Testis (tissue), 3 donors: ENCODE data around the gene INPP5F. TPM values are rescaled to one million over a fixed set of nuclear protein-coding genes. Genes with fewer than 3 reads are reported as not detected.

Source experiments
- DNase-seq: peaks from one replicate; pipeline ENCODE4 v3.0.0-alpha.2; 2019
- H3K27ac ChIP-seq, 2 donors: fragments of 200-600 bp; sonication (generic); one replicate each; pipeline ENCODE4 v1.5.1; 2019
- H3K27me3 ChIP-seq: fragments of 200-600 bp; sonication (generic); one replicate; pipeline ENCODE4 v1.5.1; 2019
- H3K36me3 ChIP-seq: fragments of 200-600 bp; sonication (generic); one replicate; pipeline ENCODE4 v1.5.1; 2017; ENCODE audit warnings: low read depth; ENCODE audit errors: missing control alignments
- H3K4me1 ChIP-seq: fragments of 200-600 bp; sonication (generic); one replicate; pipeline ENCODE4 v1.5.1; 2019
- H3K4me3 ChIP-seq, 2 donors: fragments of 200-600 bp; sonication (generic); one replicate each; pipeline ENCODE4 v1.5.1; 2017 to 2019
- H3K9me3 ChIP-seq: fragments of 200-600 bp; sonication (generic); one replicate; pipeline ENCODE4 v1.5.1; 2017
- CTCF ChIP-seq, 3 experiments: fragments of 450-650 bp in 2 of 3; fragments of 200-600 bp in 1 of 3; sonication (generic) in 1 of 3; IDR thresholded peaks; one replicate each; pipeline ENCODE4 v1.5.1; 2016 to 2019; ENCODE audit warnings: antibody characterized with exemption in 3 of 3, mild to moderate bottlenecking in 2 of 3, moderate library complexity in 1 of 3
- POLR2A ChIP-seq: fragments of 450-650 bp; IDR thresholded peaks from one replicate; pipeline ENCODE4 v1.6.1; 2017; ENCODE audit warnings: antibody characterized with exemption, mild to moderate bottlenecking, moderate library complexity
- WGBS, 2 donors: methylation state at CpG; one replicate each; pipeline ENCODE4 v1.1.5; 2018; 5-methylcytosine and 5-hydroxymethylcytosine counted together
- intact Hi-C: fragments of 100-400 bp; cut with DNase I; formaldehyde crosslinking; loops from one replicate; pipeline ENCODE4 v1.15.1; 2023; ENCODE audit warnings: low total_unique reads
- polyA plus RNA-seq: library from polyadenylated mRNA; stranded (reverse); fragments of 350-450 nt; fragmentation: Illumina TruSeq; extraction: RNeasy Lipid Tissue Mini Kit (QIAGEN cat#74804); gene quantifications from one replicate; pipeline ENCODE4 v1.2.3, GENCODE V29; 2014; ENCODE audit warnings: low read depth, low replicate concordance; ENCODE audit not compliant: insufficient read depth
- total RNA-seq, 2 donors: library from RNA; depleted of rRNA; stranded (reverse); fragments of >200 nt; gene quantifications; one replicate each; pipeline ENCODE4 v1.2.3, GENCODE V29; 2016

The INPP5F gene
- total and polyA plus RNA-seq, 3 donors from 2014 or later, result 19.0 to 23.8 (median 21.9) TPM

- Histone ChIP-seq H3K4me3 (no peak overlapping the region), H3K27me3 (no peaks in the 10 kb centered on the region), H3K9me3 (no peaks in the 10 kb centered on the region), H3K36me3 (no peaks in the 10 kb centered on the region), H3K4me1 (no peaks in the 10 kb centered on the region), H3K27ac (no peak overlapping the region)
- 97 to 99% methylated on average over 8 to 11 of the region's 12 CpGs for WGBS, 2 donors
- DNase-seq, result no peak
- TF ChIP-seq CTCF (IDR thresholded peaks at IDR 0.05) (no peak), POLR2A (no peak)
- intact Hi-C loops, result no loop called here
Measured at GRCh38 chr10:119747940-119748339, 22.1 kb downstream of the INPP5F start.

GRCh38 chr10:119748871-119749270, 23.0 kb downstream of the INPP5F start:
- Histone ChIP-seq H3K36me3 (no peaks in the 10 kb centered on the region), H3K9me3 (no peaks in the 10 kb centered on the region), H3K4me3 (no peak overlapping the region), H3K27me3 (no peaks in the 10 kb centered on the region), H3K4me1 (no peaks in the 10 kb centered on the region), H3K27ac (no peak overlapping the region)
- DNase-seq, result no peak
- no peak for TF ChIP-seq CTCF (IDR thresholded peaks at IDR 0.05)
- no peak for TF ChIP-seq POLR2A
- WGBS, 2 donors, result 86 to 100% methylated on average over 1 to 12 of the region's 12 CpGs
- intact Hi-C loops, result no loop called here

- no peak for DNase-seq
- no peaks in the 10 kb centered on the region for H3K9me3 ChIP-seq
- H3K27me3 ChIP-seq, result no peaks in the 10 kb centered on the region
- WGBS, 2 donors, result 95 to 96% methylated on average over 7 of the region's 7 CpGs
- no peaks in the 10 kb centered on the region for H3K36me3 ChIP-seq
- intact Hi-C loops, result no loop called here
- TF ChIP-seq CTCF (IDR thresholded peaks at IDR 0.05) (no peak), POLR2A (no peak)
- H3K4me1 ChIP-seq, result no peaks in the 10 kb centered on the region
- H3K27ac ChIP-seq, result no peak overlapping the region
- no peak overlapping the region for H3K4me3 ChIP-seq
Measured at GRCh38 chr10:119749455-119749854, 23.6 kb downstream of the INPP5F start.

- Histone ChIP-seq H3K4me3 (no peak overlapping the region), H3K27ac (no peak overlapping the region), H3K9me3 (no peaks in the 10 kb centered on the region), H3K36me3 (no peaks in the 10 kb centered on the region), H3K27me3 (no peaks in the 10 kb centered on the region), H3K4me1 (no peaks in the 10 kb centered on the region)
- no peak for TF ChIP-seq POLR2A
- peak; percentile 72 to 79 (median 78) for TF ChIP-seq CTCF (IDR thresholded peaks at IDR 0.05)
- 40 to 43% methylated on average over 9 of the region's 9 CpGs for WGBS, 2 donors
- intact Hi-C loops, result no loop called here
- DNase-seq, result peak; percentile 88
Measured at GRCh38 chr10:119750391-119751230, 24.8 kb downstream of the INPP5F start.

- H3K36me3 ChIP-seq, result no peaks in the 10 kb centered on the region
- no peak overlapping the region for H3K27ac ChIP-seq
- 84 to 88% methylated on average over 2 of the region's 2 CpGs for WGBS, 2 donors
- TF ChIP-seq CTCF (IDR thresholded peaks at IDR 0.05), result no peak
- TF ChIP-seq POLR2A, result no peak
- H3K4me1 ChIP-seq, result no peaks in the 10 kb centered on the region
- H3K4me3 ChIP-seq, result no peak overlapping the region
- H3K9me3 ChIP-seq, result no peaks in the 10 kb centered on the region
- intact Hi-C loops, result no loop called here
- DNase-seq, result no peak
- no peaks in the 10 kb centered on the region for H3K27me3 ChIP-seq
Measured at GRCh38 chr10:119753309-119753708, 27.5 kb downstream of the INPP5F start.
